Tibial nerve (tissue), 4 donors: ENCODE data around the gene DUOX2. TPM values are rescaled to one million over a fixed set of nuclear protein-coding genes. Genes with fewer than 3 reads are reported as not detected.

Source experiments
- DNase-seq, 2 donors: peaks; one replicate each; pipeline ENCODE4 v3.0.0-alpha.2; 2019; ENCODE audit warnings: low spot score in 2 of 2
- H3K27ac ChIP-seq, 4 donors: fragments of 200-600 bp; sonication (generic) in 3 of 4; one replicate each; pipeline ENCODE4 v1.5.1; 2017 to 2019; ENCODE audit warnings: mild to moderate bottlenecking in 1 of 4
- H3K27me3 ChIP-seq, 2 donors: fragments of 200-600 bp; sonication (generic) in 1 of 2; one replicate each; pipeline versions ENCODE4 v1.5.1 to v1.6.0; 2017 to 2019
- H3K36me3 ChIP-seq, 3 donors: fragments of 200-600 bp; sonication (generic); one replicate each; pipeline ENCODE4 v1.5.1; 2018 to 2019
- H3K4me1 ChIP-seq, 4 donors: fragments of 200-600 bp; sonication (generic) in 3 of 4; one replicate each; pipeline ENCODE4 v1.5.1; 2017 to 2019
- H3K4me3 ChIP-seq, 4 donors: fragments of 200-600 bp; sonication (generic) in 3 of 4; one replicate each; pipeline ENCODE4 v1.5.1; 2017 to 2019; ENCODE audit warnings: mild to moderate bottlenecking in 1 of 4, moderate library complexity in 1 of 4
- H3K9me3 ChIP-seq, 4 donors: fragments of 200-600 bp; sonication (generic) in 3 of 4; one replicate each; pipeline ENCODE4 v1.5.1; 2017 to 2019
- CTCF ChIP-seq, 5 experiments: fragments of 200-600 bp in 3 of 5; fragments of 450-650 bp in 2 of 5; sonication (generic) in 3 of 5; IDR thresholded peaks; one replicate each; pipeline ENCODE4 v1.5.1; 2016 to 2019; ENCODE audit warnings: antibody characterized with exemption in 5 of 5, mild to moderate bottlenecking in 3 of 5, moderate library complexity in 2 of 5
- EP300 ChIP-seq, 2 donors: sonication (generic); formaldehyde crosslinking; IDR thresholded peaks; one replicate each; pipeline ENCODE4 v1.6.1; 2017; ENCODE audit warnings: antibody characterized with exemption in 2 of 2, mild to moderate bottlenecking in 1 of 2
- POLR2A ChIP-seq, 2 donors: fragments of 450-650 bp; IDR thresholded peaks; one replicate each; pipeline ENCODE4 v1.6.1; 2017; ENCODE audit warnings: antibody characterized with exemption in 2 of 2, mild to moderate bottlenecking in 2 of 2, moderate library complexity in 2 of 2
- WGBS, 2 donors: methylation state at CpG; one replicate each; pipeline ENCODE4 v1.1.5; 2018; 5-methylcytosine and 5-hydroxymethylcytosine counted together
- total RNA-seq, 4 donors: library from RNA; depleted of rRNA; stranded (reverse); fragments of >200 nt; gene quantifications; one replicate each; pipeline ENCODE4 v1.1.0, GENCODE V29; 2016

DUOX2 gene
- total RNA-seq, 4 donors from 2014 or later = 0.22 to 1.9 (median 0.84) TPM

GRCh38 chr15:45094358-45094730 is 19.6 kb downstream of the DUOX2 start:
- Histone ChIP-seq H3K27ac (no peak overlapping the region), H3K36me3 (no peaks in the 10 kb centered on the region), H3K27me3 (peaks cover 0 to 3% of the 10 kb centered on the region in 2 donors), H3K4me1 (no peaks in the 10 kb centered on the region), H3K4me3 (no peak overlapping the region), H3K9me3 (no peaks in the 10 kb centered on the region)
- TF ChIP-seq POLR2A (IDR thresholded peaks at IDR 0.05) (no peak), EP300 (IDR thresholded peaks at IDR 0.05) (no peak), CTCF (IDR thresholded peaks at IDR 0.05) (no peak)
- 65 to 76% methylated on average over 9 of the region's 9 CpGs for WGBS, 2 donors
- no peak for DNase-seq

- Histone ChIP-seq H3K27me3 (peaks cover 0 to 3% of the 10 kb centered on the region in 2 donors), H3K4me3 (no peak overlapping the region), H3K36me3 (no peaks in the 10 kb centered on the region), H3K9me3 (no peaks in the 10 kb centered on the region), H3K4me1 (no peaks in the 10 kb centered on the region), H3K27ac (no peak overlapping the region)
- no peak for DNase-seq
- 82 to 88% methylated on average over 11 of the region's 11 CpGs for WGBS, 2 donors
- TF ChIP-seq EP300 (IDR thresholded peaks at IDR 0.05) (no peak), POLR2A (IDR thresholded peaks at IDR 0.05) (no peak)
Measured at GRCh38 chr15:45093622-45094357, 20.2 kb downstream of the DUOX2 start.

- WGBS, 2 donors = 89 to 91% methylated on average over 4 of the region's 4 CpGs
- Histone ChIP-seq H3K36me3 (no peaks in the 10 kb centered on the region), H3K27me3 (peaks cover 0 to 3% of the 10 kb centered on the region in 2 donors), H3K4me3 (no peak overlapping the region), H3K27ac (no peak overlapping the region), H3K4me1 (no peaks in the 10 kb centered on the region), H3K9me3 (no peaks in the 10 kb centered on the region)
- no peak for TF ChIP-seq POLR2A (IDR thresholded peaks at IDR 0.05)
- TF ChIP-seq EP300 (IDR thresholded peaks at IDR 0.05) = no peak
- no peak for TF ChIP-seq CTCF (IDR thresholded peaks at IDR 0.05)
- no peak for DNase-seq
Measured at GRCh38 chr15:45093013-45093412, 21.0 kb downstream of the DUOX2 start.

GRCh38 chr15:45091576-45091975 is 22.4 kb downstream of the DUOX2 start:
- Histone ChIP-seq H3K36me3 (no peaks in the 10 kb centered on the region), H3K27ac (no peak overlapping the region), H3K4me3 (no peak overlapping the region), H3K9me3 (no peaks in the 10 kb centered on the region), H3K4me1 (no peaks in the 10 kb centered on the region), H3K27me3 (peaks cover 0 to 3% of the 10 kb centered on the region in 2 donors)
- TF ChIP-seq EP300 (IDR thresholded peaks at IDR 0.05) = no peak
- no peak for DNase-seq
- 72 to 89% methylated on average over 2 of the region's 2 CpGs for WGBS, 2 donors

GRCh38 chr15:45091161-45091560 is 22.8 kb downstream of the DUOX2 start:
- 65% methylated on average over 7 of the region's 7 CpGs for WGBS, 2 donors
- Histone ChIP-seq H3K27me3 (peaks cover 0 to 3% of the 10 kb centered on the region in 2 donors), H3K27ac (no peak overlapping the region), H3K36me3 (no peaks in the 10 kb centered on the region), H3K4me1 (no peaks in the 10 kb centered on the region), H3K9me3 (no peaks in the 10 kb centered on the region), H3K4me3 (no peak overlapping the region)
- DNase-seq = no peak
- TF ChIP-seq POLR2A (IDR thresholded peaks at IDR 0.05) (no peak), EP300 (IDR thresholded peaks at IDR 0.05) (no peak), CTCF (IDR thresholded peaks at IDR 0.05) (no peak)

GRCh38 chr15:45089712-45090373 is 24.1 kb downstream of the DUOX2 start:
- Histone ChIP-seq H3K27me3 (peaks cover 0 to 7% of the 10 kb centered on the region in 2 donors), H3K4me3 (no peak overlapping the region), H3K4me1 (no peaks in the 10 kb centered on the region), H3K36me3 (no peaks in the 10 kb centered on the region), H3K9me3 (no peaks in the 10 kb centered on the region), H3K27ac (no peak overlapping the region)
- DNase-seq = no peak
- WGBS, 2 donors = 65 to 76% methylated on average over 3 of the region's 3 CpGs
- TF ChIP-seq EP300 (IDR thresholded peaks at IDR 0.05) (no peak), POLR2A (IDR thresholded peaks at IDR 0.05) (no peak), CTCF (IDR thresholded peaks at IDR 0.05) (no peak)
